HG03565 (cell line): ENCODE measurements around the gene CTRB1.

Experiments
- ATAC-seq: cut with Tn5 transposase; IDR thresholded peaks from one replicate; pipeline ENCODE4 v1.9.1; 2021; ENCODE audit warnings: mild to moderate bottlenecking, moderate library complexity; ENCODE audit not compliant: unreplicated experiment

Gene CTRB1

GRCh38 chr16:75225092-75225491, 6.3 kb downstream of the CTRB1 start:
- no peak for ATAC-seq

GRCh38 chr16:75225678-75226515, 7.1 kb downstream of the CTRB1 start:
- no peak for ATAC-seq

GRCh38 chr16:75226550-75227360, 8.0 kb downstream of the CTRB1 start:
- ATAC-seq = no peak

DNA sequence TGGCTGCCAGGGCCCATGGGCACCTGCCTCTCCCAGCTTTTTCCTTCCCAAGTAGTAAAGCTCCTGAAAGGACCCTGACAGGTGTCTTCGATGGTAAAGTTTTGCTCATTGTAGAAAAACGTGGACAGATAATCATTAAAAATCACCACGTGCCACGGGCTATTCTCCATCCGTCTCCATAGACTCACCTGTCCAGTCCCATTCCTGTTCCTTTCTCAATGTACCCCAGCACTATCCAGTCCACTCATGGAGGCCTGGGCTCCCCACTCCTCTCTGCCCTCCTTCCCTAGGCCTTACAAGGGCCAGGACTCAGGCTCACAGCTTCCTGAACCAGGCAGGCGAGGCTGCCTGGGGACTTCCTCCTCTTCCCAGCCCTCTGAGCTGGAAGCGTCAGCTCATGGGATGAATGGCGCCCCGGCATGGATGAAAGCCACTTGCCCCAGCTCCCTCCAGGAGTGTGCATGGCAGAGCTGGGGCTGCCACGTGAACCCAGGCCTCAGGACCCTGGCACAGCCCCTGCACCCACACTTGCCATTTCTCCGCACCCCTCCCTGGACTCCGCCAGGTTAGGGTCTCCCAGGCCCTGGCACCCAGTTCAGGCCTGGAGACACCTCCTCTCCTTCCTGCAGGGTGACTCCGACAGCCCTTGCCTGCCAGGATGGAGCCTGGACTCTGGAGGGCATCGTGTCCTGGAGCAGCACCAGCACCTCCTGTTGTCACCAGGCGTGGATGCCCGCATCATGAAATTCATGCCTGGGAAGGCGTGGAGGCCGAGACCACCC, 8.8 kb downstream of the CTRB1 start:
- ATAC-seq = no peak

DNA sequence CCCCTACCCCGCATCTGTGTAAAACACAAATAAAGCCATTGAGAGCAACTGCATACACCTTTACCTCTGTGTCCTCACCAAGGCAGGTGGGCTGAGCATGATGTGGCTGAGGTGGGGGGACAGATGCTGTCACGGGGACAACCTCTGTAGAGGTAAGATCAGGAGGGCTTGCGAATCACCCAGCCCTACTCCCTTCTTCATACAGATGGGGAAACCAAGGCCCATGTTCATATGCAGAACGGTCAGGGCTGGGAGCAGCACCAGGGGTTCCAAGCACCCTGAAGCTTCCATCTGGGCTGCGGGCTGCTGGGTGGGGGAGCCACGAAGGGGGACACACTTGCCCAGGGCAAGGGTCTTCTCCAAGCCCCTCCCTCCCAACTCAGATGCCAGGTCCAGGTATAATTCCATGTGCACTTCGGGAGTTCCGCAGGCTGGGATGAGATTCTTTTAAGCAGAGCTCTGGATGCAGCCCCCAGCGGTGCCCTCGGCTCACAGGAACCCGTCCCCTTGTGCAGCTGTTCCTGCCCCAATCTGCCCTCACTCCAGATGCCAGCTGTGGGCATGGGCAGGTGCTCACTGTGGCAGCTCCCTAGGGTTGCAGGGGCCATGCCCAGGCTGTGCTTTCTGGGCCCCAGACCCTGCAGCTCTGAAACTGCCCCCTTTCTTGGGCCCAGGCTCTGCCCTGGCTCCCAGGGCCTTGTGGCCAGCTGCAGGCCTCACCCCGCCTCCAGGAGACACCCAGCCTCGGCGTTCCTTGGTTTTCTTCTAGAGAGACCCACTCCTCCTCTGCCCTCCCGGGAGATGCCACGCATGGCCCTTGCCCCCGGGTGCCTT, 9.6 kb downstream of the CTRB1 start:
- no peak for ATAC-seq

DNA sequence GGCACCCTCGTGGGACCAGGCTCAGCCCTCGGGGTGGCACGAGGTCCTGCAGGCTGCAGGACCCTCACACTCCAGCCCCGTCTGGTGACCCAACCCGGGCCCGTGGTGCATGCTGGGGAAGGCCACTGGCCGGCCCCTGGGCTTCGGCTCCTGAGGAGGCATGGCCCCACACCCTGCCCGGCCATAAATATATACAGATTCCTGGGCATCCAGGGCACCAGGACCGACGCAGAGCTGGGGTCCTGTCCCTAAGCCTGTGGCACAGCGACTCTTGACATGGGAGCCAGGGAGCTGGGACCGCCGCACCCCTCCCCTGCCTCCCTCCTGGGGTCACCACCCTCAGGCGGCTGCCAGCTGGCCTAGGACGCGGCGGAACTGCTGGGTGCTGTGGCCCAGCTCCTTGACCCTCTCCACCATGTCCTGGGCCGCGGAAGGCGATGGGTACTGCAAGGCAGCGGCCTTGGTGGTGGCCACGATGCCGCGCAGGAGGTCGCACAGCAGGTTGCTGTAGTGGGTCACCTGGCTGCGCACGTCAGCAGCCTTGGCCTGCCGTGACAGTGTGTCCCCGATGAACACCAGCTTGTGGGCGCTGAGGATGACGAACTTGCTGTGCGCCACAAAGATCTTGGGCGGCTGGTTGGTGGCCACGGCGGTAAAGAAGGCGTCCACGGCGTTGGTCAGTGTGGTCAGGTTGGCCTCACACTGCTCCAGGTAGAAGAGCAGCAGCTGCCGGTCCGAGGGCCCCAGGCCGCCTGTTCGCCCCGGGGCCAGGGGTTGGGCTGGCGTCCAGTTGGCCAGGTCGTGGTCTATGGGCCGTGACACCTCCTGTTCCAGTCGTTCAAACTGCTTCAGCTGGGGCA, 10.6 kb downstream of the CTRB1 start:
- no peak for ATAC-seq

GRCh38 chr16:75230471-75231110, 11.8 kb downstream of the CTRB1 start:
- no peak for ATAC-seq

- ATAC-seq = no peak
Observed at GRCh38 chr16:75231570-75231969, 12.8 kb downstream of the CTRB1 start.

- ATAC-seq = no peak
Observed at GRCh38 chr16:75233611-75233938, 14.8 kb downstream of the CTRB1 start.

DNA sequence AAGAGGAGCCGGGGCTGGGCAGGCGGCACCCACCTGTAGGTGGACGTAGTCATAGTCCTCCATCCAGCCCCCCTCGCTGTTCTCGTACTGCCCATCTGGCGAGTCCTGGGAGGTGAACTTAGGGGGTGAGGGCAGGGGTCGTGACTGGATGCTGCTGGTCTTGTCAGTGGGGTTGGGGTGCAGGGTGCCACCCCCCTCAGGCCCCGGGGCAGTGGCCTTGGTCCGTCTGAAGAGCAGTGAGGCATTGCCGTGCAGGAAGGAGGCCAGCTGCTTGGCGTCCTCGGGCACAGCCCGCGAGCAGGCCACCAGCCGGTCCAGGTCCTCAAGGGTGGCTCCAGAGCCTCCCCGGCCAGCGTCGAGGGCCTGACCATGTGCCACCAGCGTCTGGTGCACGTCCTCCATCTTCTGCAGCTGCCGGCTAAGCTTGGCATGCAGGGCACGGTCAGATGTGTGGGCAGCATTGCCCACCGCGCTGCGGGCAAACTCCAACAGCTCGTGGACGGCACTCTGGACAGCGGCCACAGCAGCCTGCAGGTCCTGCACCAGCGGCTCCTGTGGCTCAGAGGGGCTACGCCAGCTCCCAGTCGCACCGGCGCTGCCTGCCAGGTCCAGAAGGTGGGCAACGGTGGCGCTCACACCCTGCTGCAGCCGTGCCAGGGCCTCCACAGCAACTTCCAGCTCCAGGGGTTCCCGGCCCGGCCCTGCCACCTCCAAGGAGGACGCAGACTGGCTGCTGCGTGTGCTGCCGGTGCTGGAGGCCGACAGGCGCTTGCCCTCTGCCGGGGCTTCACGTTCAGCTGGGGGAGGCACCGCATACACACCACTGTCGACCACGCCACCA, 16.3 kb downstream of the CTRB1 start:
- ATAC-seq = no peak

DNA sequence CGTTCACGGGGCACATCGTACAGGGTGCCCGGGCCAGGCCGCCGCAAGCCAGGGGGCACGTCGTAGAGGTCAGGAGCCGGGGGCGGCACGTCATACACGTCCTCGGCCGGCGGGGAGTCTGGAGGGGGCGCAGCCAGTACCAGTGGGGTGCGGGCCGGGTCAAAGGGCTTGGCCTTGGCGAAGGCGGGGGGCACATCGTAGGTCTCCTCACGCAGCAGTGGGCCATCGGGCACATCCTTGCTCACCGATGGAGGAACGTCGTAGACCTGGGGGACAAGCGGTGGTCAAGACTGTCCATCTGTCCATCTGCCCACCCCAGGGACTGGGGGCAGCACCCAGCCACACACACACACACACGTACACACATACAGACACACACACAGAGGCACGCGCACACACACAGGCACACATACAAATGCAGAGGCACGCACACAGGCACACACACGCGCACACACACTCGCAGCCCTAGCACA, 17.0 kb downstream of the CTRB1 start:
- ATAC-seq = no peak

- no peak for ATAC-seq
Observed at GRCh38 chr16:75236232-75236631, 17.4 kb downstream of the CTRB1 start.

DNA sequence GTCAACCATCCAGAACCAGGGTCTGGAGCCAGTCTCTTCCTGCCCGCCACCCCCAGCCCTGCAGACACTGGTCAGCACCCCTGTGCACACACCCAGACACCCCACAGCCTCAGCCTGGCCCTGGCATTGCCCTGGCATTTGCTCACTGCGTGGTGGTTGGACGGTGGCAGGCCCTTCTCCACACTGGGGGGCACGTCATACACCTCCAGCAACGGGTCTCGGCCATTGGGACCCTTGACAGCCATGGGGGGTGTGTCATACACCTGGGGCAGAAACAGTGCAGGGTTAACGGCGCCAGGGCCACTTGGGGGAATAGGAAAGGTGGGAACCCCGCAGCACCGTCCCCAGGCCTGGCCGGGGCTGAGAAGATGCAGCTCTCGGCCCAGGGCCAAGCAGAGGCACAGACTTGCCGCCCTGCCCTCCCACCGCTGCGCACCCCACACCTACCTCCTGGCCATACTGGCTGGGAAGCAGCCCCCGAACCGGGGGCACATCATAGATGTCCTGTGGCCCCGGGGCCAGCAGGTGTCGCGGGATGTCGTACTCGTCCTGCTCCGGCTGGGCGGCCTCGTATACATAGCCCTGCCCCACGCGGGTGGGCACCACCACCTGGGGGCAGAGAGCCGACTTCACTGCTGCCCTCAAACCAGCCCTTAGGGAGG, 18.1 kb downstream of the CTRB1 start:
- no peak for ATAC-seq

GRCh38 chr16:75237398-75238131, 18.8 kb downstream of the CTRB1 start:
- no peak for ATAC-seq

DNA sequence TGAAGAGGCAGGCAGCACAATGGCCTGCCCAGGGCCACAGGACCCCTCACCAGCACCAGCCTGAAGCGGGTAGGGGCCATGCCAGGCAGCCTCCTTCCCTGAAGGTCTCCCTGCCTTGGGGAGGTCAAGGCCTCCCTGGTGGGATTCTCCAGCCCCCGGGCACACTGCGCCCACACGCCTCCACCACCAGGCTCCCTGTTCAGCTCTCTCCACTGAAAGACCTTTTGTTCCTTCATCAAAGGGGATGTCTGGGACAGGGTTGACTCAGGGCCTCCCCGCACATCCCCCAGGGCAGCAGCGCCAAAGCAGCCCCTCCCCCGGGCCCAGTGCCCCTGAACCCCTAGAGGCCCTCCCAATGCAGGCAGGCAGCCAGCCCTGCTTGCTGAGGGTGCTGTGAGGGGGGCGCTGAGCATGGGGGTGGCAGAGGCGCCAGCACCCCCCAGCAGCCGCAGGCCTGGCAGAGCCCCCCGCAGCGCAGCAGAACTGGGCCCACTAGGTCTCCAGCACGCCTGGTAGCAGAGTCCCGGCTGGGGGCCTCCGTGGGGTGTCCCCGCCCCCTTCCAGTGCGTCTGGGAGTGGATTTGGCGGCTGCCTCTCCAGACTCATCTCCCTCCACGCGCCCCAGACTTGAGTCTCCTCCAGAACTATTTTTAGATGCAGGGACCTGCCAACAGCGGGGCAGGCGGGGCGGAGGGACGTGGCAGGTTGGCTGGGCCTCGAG, 19.5 kb downstream of the CTRB1 start:
- ATAC-seq = no peak

DNA sequence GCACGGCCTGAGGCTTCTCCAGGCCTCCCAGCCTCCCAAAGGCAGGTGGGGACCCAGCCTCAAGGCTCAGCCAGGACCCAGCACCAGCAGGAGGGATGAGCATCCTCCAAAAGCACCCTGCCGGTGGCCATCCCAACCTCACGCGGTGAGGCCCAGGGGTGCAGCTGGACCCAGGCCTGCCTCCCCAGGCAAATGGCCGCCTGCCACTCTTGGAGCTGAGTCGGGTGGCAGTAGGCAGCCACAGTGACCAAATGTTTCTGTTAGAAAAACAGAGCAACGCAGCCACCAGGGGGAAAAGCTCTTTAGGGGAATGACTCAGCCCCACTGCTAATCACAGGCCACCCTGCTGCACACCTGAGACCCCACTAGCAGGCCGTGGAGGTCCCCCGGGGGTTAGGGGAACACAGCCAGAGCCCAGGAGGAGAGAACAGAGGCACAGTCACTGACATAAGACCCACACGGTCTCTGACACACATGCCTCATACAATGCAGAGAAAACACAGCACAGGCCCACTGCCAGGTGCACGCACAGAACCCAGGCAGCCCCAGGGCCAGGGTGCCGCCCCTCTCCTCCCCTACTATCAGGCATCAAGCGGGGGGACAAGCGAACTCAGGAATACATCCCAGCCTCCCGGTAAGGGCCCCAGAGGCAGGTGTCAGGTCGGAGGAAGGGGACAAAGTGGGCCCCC, 20.2 kb downstream of the CTRB1 start:
- no peak for ATAC-seq
